ENCODE data around the gene EBP.
A peak's percentile ranks its signal among the peaks of the same experiment; 100 is the strongest.
"Not testable (repeated sequence)": the region's sequence is repeated elsewhere in the genome, so short reads cannot be mapped to it uniquely, and the experiment has no call there.

The EBP gene

DNA sequence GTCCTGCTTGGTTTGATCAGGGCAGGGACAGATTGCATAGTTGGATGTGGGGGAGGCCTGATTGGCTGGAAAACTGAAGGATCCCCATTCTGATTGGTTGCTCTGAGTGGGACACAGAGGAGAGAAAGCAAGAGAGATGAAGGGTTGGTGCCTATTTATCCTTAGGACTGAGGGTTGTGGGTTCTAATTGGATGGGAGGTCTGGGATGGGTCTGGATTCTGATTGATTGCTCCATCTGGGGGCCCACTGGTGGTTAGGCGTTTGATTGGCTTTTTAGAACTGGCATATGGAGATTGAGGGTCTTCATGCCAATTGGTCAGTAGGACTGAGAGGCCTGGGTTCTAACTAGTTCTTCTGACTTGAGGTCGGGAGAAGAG, 644 bp upstream of the EBP start:
- Histone ChIP-seq H3K36me3 (ENCODE audit: control insufficient read depth in 2 of 2, insufficient read depth in 2 of 2, low read length in 2 of 2) (no peaks in the 10 kb centered on the region), H3K4me1 (ENCODE audit: control insufficient read depth, insufficient read depth, low read length) (peaks cover 6% of the 10 kb centered on the region), H3K27me3 (ENCODE audit: control insufficient read depth in 1 of 2, insufficient read depth in 2 of 2, low read length in 2 of 2) (no peaks in the 10 kb centered on the region), H3K9ac (ENCODE audit: low read length in 2 of 2) (peak overlapping the region; percentile 57 to 74), H3K4me3 (ENCODE audit: low read length in 2 of 2) (peak overlapping the region; percentile 71 to 78), H3K27ac (ENCODE audit: low read length) (peak overlapping the region; percentile 49), H3K9me3 (ENCODE audit: control insufficient read depth in 2 of 2, low read length in 2 of 2) (no peaks in the 10 kb centered on the region)

DNA sequence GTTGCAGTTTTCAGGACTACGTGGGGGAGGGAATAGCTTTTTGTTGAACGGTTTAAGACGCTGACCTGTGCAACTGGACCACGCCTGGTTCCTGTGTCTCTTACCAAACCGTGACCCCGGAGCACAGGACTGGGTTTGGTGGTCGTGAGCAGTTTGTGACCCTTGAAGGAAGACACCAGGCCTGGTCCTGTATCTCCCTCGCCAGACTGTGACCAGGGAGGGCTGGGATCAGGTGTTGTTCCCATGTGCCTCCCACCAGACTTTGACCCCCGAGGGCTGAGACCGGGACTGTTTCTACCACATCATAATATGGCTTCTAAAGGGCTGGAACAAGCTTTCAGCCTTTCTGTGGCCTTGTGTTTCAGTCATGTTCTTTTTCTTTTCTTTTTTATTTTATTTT, 683 bp downstream of the EBP start:
- Histone ChIP-seq H3K27ac (ENCODE audit: low read length) (peak overlapping the region; percentile 67), H3K9ac (ENCODE audit: low read length in 2 of 2) (peak overlapping the region; percentile 60 to 74), H3K4me3 (ENCODE audit: low read length in 2 of 2) (peak overlapping the region; percentile 71 to 78), H3K9me3 (ENCODE audit: control insufficient read depth in 2 of 2, low read length in 2 of 2) (no peaks in the 10 kb centered on the region), H3K36me3 (ENCODE audit: control insufficient read depth in 2 of 2, insufficient read depth in 2 of 2, low read length in 2 of 2) (peaks cover 0 to 9% of the 10 kb centered on the region in 2 donors), H3K4me1 (ENCODE audit: control insufficient read depth, insufficient read depth, low read length) (peaks cover 6% of the 10 kb centered on the region), H3K27me3 (ENCODE audit: control insufficient read depth in 1 of 2, insufficient read depth in 2 of 2, low read length in 2 of 2) (peaks cover 0 to 5% of the 10 kb centered on the region in 2 donors)

DNA sequence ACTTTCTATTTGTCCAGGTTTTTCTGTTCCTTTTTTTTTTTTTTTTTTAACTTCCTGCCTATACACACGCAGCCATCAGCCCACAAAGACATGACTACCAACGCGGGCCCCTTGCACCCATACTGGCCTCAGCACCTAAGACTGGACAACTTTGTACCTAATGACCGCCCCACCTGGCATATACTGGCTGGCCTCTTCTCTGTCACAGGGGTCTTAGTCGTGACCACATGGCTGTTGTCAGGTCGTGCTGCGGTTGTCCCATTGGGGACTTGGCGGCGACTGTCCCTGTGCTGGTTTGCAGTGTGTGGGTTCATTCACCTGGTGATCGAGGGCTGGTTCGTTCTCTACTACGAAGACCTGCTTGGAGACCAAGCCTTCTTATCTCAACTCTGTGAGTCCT, 2.1 kb downstream of the EBP start:
- Histone ChIP-seq H3K36me3 (ENCODE audit: control insufficient read depth in 2 of 2, insufficient read depth in 2 of 2, low read length in 2 of 2) (peaks cover 0 to 9% of the 10 kb centered on the region in 2 donors), H3K27me3 (ENCODE audit: control insufficient read depth in 1 of 2, insufficient read depth in 2 of 2, low read length in 2 of 2) (peaks cover 0 to 5% of the 10 kb centered on the region in 2 donors), H3K4me1 (ENCODE audit: control insufficient read depth, insufficient read depth, low read length) (peaks cover 6% of the 10 kb centered on the region), H3K27ac (ENCODE audit: low read length) (no peak overlapping the region), H3K9ac (ENCODE audit: low read length in 2 of 2) (no peak overlapping the region), H3K9me3 (ENCODE audit: control insufficient read depth in 2 of 2, low read length in 2 of 2) (no peaks in the 10 kb centered on the region), H3K4me3 (ENCODE audit: low read length in 2 of 2) (no peak overlapping the region)

DNA sequence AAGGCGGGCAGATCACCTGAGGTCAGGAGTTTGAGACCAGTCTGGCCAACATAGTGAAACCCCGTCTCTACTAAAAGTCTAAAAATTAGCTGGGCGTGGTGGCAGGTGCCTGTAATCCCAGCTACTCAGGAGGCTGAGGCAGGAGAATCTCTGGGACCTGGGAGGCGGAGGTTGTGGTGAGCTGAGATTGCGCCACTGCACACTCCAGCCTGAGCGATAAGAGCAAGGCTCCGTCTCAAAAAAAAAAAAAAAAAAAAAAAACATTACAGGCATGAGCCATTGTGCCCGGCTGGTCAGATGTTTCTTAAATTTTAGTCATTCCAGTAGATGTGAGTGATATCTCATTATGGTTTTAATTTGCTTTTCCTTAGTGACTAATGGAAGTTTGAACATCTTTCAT, 4.2 kb downstream of the EBP start:
- H3K9me3 ChIP-seq (ENCODE audit: control insufficient read depth in 2 of 2, low read length in 2 of 2); H3K36me3 ChIP-seq (ENCODE audit: control insufficient read depth in 2 of 2, insufficient read depth in 2 of 2, low read length in 2 of 2); H3K4me1 ChIP-seq (ENCODE audit: control insufficient read depth, insufficient read depth, low read length): not testable (repeated sequence)

DNA sequence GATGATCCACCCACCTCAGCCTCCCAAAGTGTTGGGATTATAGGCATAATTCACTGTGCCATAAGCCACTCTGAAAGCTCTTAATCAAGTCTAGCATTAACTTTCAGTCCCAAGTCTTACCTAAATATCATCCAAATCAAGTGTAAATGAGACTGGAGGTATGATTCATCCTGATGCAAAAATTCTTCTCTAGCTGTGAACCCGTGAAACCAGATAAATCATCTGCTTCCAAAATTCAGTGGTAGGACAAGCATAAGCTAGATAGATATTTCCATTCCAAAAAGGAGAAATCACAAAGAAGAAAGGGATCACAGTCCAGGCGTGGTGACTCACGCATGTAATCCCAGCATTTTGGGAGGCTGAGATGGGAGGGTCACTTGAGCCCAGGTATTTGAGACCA, 9.1 kb downstream of the EBP start:
- no peak overlapping the region for H3K4me3 ChIP-seq (ENCODE audit: low read length in 2 of 2)
- no peaks in the 10 kb centered on the region for H3K9me3 ChIP-seq (ENCODE audit: control insufficient read depth in 2 of 2, low read length in 2 of 2)
- H3K27me3 ChIP-seq (ENCODE audit: control insufficient read depth in 1 of 2, insufficient read depth in 2 of 2, low read length in 2 of 2): peaks cover 0 to 5% of the 10 kb centered on the region in 2 donors
- H3K9ac ChIP-seq (ENCODE audit: low read length in 2 of 2): no peak overlapping the region
- H3K36me3 ChIP-seq (ENCODE audit: control insufficient read depth in 2 of 2, insufficient read depth in 2 of 2, low read length in 2 of 2): peaks cover 0 to 9% of the 10 kb centered on the region in 2 donors
- H3K27ac ChIP-seq (ENCODE audit: low read length): no peak overlapping the region
- no peaks in the 10 kb centered on the region for H3K4me1 ChIP-seq (ENCODE audit: control insufficient read depth, insufficient read depth, low read length)

More for the DNA sequence above, 4.2 kb downstream of the EBP start:
- not testable (repeated sequence) for H3K27me3 ChIP-seq (ENCODE audit: control insufficient read depth in 1 of 2, insufficient read depth in 2 of 2, low read length in 2 of 2); H3K27ac ChIP-seq (ENCODE audit: low read length); H3K9ac ChIP-seq (ENCODE audit: low read length in 2 of 2); H3K4me3 ChIP-seq (ENCODE audit: low read length in 2 of 2)

DNA sequence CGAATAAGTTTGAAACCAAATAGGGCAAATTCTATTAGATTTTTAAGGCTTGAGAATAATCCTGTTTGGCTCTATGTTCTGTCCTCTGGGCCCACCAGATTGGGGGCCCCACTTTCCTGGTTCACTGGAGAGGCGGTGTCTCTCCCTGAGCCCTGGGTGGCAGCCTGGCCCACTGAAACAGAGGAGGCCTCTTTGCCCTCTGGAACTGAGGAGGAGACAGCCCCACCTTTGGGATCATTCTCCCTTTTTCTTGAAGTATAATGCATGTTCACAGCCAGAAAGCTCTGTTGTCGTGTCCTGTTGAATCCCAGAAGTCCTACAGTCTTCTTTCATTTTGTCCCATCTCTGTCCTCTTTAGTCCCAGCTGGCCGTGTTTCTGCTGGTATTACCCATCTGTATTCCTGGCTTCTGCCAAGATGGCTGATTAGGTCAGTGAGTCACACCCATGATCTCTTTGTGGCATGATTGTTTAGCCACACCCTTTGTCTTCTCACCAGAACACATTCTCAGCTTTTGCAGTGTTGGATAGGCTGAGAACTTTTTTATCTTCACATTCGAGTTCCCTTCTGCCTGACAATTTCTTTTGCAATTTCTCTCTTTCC, 9.9 kb downstream of the EBP start:
- H3K4me3 ChIP-seq (ENCODE audit: low read length in 2 of 2): no peak overlapping the region
- no peaks in the 10 kb centered on the region for H3K9me3 ChIP-seq (ENCODE audit: control insufficient read depth in 2 of 2, low read length in 2 of 2)
- peaks cover 0 to 5% of the 10 kb centered on the region in 2 donors for H3K27me3 ChIP-seq (ENCODE audit: control insufficient read depth in 1 of 2, insufficient read depth in 2 of 2, low read length in 2 of 2)
- H3K27ac ChIP-seq (ENCODE audit: low read length): no peak overlapping the region
- H3K36me3 ChIP-seq (ENCODE audit: control insufficient read depth in 2 of 2, insufficient read depth in 2 of 2, low read length in 2 of 2): peaks cover 0 to 9% of the 10 kb centered on the region in 2 donors
- H3K9ac ChIP-seq (ENCODE audit: low read length in 2 of 2): no peak overlapping the region
- no peaks in the 10 kb centered on the region for H3K4me1 ChIP-seq (ENCODE audit: control insufficient read depth, insufficient read depth, low read length)

- peaks cover 0 to 2% of the 10 kb centered on the region in 2 donors for H3K36me3 ChIP-seq (ENCODE audit: control insufficient read depth in 2 of 2, insufficient read depth in 2 of 2, low read length in 2 of 2)
- no peaks in the 10 kb centered on the region for H3K4me1 ChIP-seq (ENCODE audit: control insufficient read depth, insufficient read depth, low read length)
- H3K9ac ChIP-seq (ENCODE audit: low read length in 2 of 2): no peak overlapping the region
- H3K27me3 ChIP-seq (ENCODE audit: control insufficient read depth in 1 of 2, insufficient read depth in 2 of 2, low read length in 2 of 2): peaks cover 0 to 2% of the 10 kb centered on the region in 2 donors
- no peak overlapping the region for H3K27ac ChIP-seq (ENCODE audit: low read length)
- H3K4me3 ChIP-seq (ENCODE audit: low read length in 2 of 2): no peak overlapping the region
- H3K9me3 ChIP-seq (ENCODE audit: control insufficient read depth in 2 of 2, low read length in 2 of 2): no peaks in the 10 kb centered on the region
Observed at GRCh38 chrX:48532161-48532560, 10.6 kb downstream of the EBP start.

- no peak overlapping the region for H3K9ac ChIP-seq (ENCODE audit: low read length in 2 of 2)
- no peaks in the 10 kb centered on the region for H3K4me1 ChIP-seq (ENCODE audit: control insufficient read depth, insufficient read depth, low read length)
- H3K27me3 ChIP-seq (ENCODE audit: control insufficient read depth in 1 of 2, insufficient read depth in 2 of 2, low read length in 2 of 2): no peaks in the 10 kb centered on the region
- H3K9me3 ChIP-seq (ENCODE audit: control insufficient read depth in 2 of 2, low read length in 2 of 2): no peaks in the 10 kb centered on the region
- H3K4me3 ChIP-seq (ENCODE audit: low read length in 2 of 2): no peak overlapping the region
- no peaks in the 10 kb centered on the region for H3K36me3 ChIP-seq (ENCODE audit: control insufficient read depth in 2 of 2, insufficient read depth in 2 of 2, low read length in 2 of 2)
- H3K27ac ChIP-seq (ENCODE audit: low read length): no peak overlapping the region
Observed at GRCh38 chrX:48533165-48533564, 11.6 kb downstream of the EBP start.

- peak overlapping the region; percentile 35 to 74 for H3K4me3 ChIP-seq (ENCODE audit: low read length in 2 of 2)
- H3K27me3 ChIP-seq (ENCODE audit: control insufficient read depth in 1 of 2, insufficient read depth in 2 of 2, low read length in 2 of 2): peaks cover 0 to 4% of the 10 kb centered on the region in 2 donors
- peaks cover 6% of the 10 kb centered on the region for H3K4me1 ChIP-seq (ENCODE audit: control insufficient read depth, insufficient read depth, low read length)
- no peaks in the 10 kb centered on the region for H3K36me3 ChIP-seq (ENCODE audit: control insufficient read depth in 2 of 2, insufficient read depth in 2 of 2, low read length in 2 of 2)
- peak overlapping the region; percentile 38 to 58 for H3K9ac ChIP-seq (ENCODE audit: low read length in 2 of 2)
- no peaks in the 10 kb centered on the region for H3K9me3 ChIP-seq (ENCODE audit: control insufficient read depth in 2 of 2, low read length in 2 of 2)
- H3K27ac ChIP-seq (ENCODE audit: low read length): peak overlapping the region; percentile 80
Observed at GRCh38 chrX:48538641-48539344, 17.2 kb downstream of the EBP start.

DNA sequence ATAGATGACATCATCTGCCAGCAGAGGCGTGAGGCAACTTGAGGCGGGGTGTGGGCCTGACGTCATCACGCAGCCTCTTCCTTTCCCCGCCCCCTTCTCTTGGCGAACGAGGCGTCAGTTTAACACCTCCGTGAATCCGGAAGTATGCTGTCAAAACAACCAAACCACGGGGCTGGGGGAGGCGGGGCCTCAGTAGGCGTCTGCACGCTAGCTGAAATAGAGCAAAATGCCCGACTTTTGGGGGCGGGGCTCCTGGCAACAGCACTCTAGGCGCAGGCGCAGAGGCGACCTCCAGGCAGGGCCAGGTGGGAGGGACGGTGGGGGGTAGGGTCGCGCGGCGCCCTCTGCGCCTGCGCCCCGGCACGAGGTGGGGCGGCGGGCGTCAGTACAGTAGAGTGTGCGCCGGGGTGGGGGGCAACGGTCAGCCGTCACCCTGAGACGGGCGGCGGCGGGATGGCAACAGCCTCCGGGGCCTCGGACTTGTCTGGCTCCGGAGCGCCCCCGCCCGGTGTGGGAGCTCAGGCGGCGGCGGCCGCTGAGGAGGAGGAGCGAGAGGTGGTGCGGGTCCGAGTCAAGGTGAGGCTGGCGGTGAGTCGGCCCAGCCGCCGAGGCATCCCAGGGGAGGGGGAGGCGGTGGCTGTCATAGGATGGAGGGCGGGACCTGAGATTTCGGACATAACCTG, 17.9 kb downstream of the EBP start, which contains the start of gene TBC1D25:
Gene TBC1D25, plus strand, starts transcription at position 370 of the 683 bp plus-strand sequence. Its CDS starts 84 bp downstream, at position 454.
- Histone ChIP-seq H3K27me3 (ENCODE audit: control insufficient read depth in 1 of 2, insufficient read depth in 2 of 2, low read length in 2 of 2) (peaks cover 0 to 4% of the 10 kb centered on the region in 2 donors), H3K4me3 (ENCODE audit: low read length in 2 of 2) (peak within 1 kb of the TSS; percentile 74 to 77), H3K4me1 (ENCODE audit: control insufficient read depth, insufficient read depth, low read length) (peaks cover 6% of the 10 kb centered on the region), H3K27ac (ENCODE audit: low read length) (peak within 1 kb of the TSS; percentile 80), H3K36me3 (ENCODE audit: control insufficient read depth in 2 of 2, insufficient read depth in 2 of 2, low read length in 2 of 2) (peaks cover 0 to 1% of the 10 kb centered on the region in 2 donors), H3K9ac (ENCODE audit: low read length in 2 of 2) (peak within 1 kb of the TSS; percentile 71 to 75), H3K9me3 (ENCODE audit: control insufficient read depth in 2 of 2, low read length in 2 of 2) (no peaks in the 10 kb centered on the region)

All from stomach smooth muscle (tissue), 2 donors.